SJCRH30 (cell line): ENCODE data around the gene AP4S1. TPM values are rescaled to one million over a fixed set of nuclear protein-coding genes. Genes with fewer than 3 reads are reported as not detected.
A peak's percentile ranks its signal among the peaks of the same experiment; 100 is the strongest.
"Not testable (repeated sequence)": the region's sequence is repeated elsewhere in the genome, so short reads cannot be mapped to it uniquely, and the experiment has no call there.

Source experiments
- DNase-seq, 2 experiments: peaks; one replicate each; pipeline ENCODE4 v3.0.0-alpha.2; 2015 to 2020
- H3K27ac ChIP-seq: fragments of 250-450 bp; sonication (Bioruptor Pico); 2 replicates; pipeline ENCODE4 v1.5.1; 2020; ENCODE audit warnings: mild to moderate bottlenecking, moderate library complexity
- H3K27me3 ChIP-seq: fragments of 250-450 bp; sonication (Bioruptor Pico); 2 replicates; pipeline ENCODE4 v1.5.1; 2020; ENCODE audit warnings: mild to moderate bottlenecking, moderate library complexity
- H3K36me3 ChIP-seq: fragments of 250-450 bp; sonication (Bioruptor Pico); 2 replicates; pipeline ENCODE4 v1.5.1; 2020; ENCODE audit warnings: mild to moderate bottlenecking, moderate library complexity
- H3K4me1 ChIP-seq: fragments of 250-450 bp; sonication (Bioruptor Pico); 2 replicates; pipeline ENCODE4 v1.5.1; 2020; ENCODE audit warnings: mild to moderate bottlenecking, moderate library complexity
- H3K4me3 ChIP-seq: fragments of 250-450 bp; sonication (Bioruptor Pico); 2 replicates; pipeline ENCODE4 v1.5.1; 2020; ENCODE audit warnings: mild to moderate bottlenecking, moderate library complexity
- H3K9me3 ChIP-seq: fragments of 250-450 bp; sonication (Bioruptor Pico); replicated peaks from 2 replicates; pipeline ENCODE4 v1.5.1; 2020; ENCODE audit warnings: mild to moderate bottlenecking, moderate library complexity
- total RNA-seq: library from RNA; depleted of rRNA; stranded (reverse); fragments of >200 nt; shearing (Covaris generic); gene quantifications from 2 replicates; pipeline ENCODE4 v1.2.3, GENCODE V29; 2014

The AP4S1 gene
- total RNA-seq, 1 experiment from 2014 or later: 9.8 TPM

DNA sequence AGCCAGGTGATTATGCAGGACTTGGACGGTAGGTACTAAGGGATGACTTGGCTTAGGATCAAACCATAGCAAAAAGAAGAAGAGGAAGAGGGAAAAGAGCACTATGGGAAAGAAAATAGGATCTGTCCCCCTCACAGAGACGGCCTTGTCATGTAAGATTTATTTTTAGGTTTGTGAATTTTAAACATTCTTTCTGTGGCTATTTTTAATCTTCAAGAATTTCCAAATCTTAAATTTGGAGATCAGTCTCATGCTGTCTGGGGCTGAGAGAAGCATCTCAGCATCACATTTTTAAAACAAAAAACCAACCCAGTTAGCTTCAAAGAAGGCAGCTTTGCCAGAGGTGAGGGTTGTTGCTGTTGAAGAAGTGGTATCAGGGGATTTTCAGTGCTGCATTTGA is 53.3 kb downstream of the AP4S1 start:
- no peak for DNase-seq
- no peak overlapping the region for H3K27ac ChIP-seq
- no peak overlapping the region for H3K4me3 ChIP-seq
- H3K36me3 ChIP-seq: peaks cover 8% of the 10 kb centered on the region; the same call in 1 of the 2 replicates
- no peaks in the 10 kb centered on the region for H3K27me3 ChIP-seq
- no peaks in the 10 kb centered on the region for H3K9me3 ChIP-seq
- no peaks in the 10 kb centered on the region; the same call in 1 of the 2 replicates for H3K4me1 ChIP-seq

DNA sequence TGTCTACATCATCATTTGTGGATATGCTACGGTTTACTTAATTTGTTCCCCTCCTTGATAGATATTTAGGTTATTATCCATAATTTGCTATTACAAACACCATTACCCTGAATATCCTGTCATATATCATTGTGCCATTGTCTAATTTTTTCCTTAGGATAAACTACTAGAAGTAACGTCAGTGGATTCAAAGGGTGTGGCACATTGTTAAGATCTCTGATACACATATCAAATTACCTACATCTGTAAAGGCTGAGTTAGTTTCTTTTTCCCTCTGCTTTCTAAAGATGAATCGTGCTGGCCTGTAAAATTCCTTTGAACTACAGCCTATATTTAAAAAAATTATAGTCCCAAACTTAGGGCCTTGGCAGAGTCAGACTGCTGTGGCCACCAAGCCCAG is 54.6 kb downstream of the AP4S1 start:
- DNase-seq: no peak
- Histone ChIP-seq H3K27ac (no peak overlapping the region), H3K4me1 (no peaks in the 10 kb centered on the region; the same call in 1 of the 2 replicates), H3K4me3 (no peak overlapping the region), H3K36me3 (peaks cover 6% of the 10 kb centered on the region; the same call in 1 of the 2 replicates), H3K9me3 (no peaks in the 10 kb centered on the region), H3K27me3 (no peaks in the 10 kb centered on the region)

DNA sequence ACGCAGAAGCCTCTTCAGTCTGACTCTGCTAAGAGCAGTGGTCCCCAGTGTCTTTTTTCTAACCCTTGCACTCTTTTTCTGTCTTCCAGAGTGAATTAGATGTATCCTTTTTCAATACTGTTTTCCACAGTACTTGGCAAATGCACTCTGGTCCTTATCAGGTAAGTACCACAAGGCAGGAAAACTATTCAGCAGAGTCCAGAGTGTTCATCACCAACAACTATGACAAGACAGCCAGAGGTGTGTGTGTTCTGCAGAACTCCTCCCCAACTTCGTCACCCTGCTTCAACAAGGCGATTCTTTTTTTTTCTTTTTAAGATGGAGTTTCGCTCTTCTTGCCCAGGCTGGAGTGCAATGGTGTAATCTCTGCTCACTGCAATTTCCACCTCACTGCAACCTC is 55.0 kb downstream of the AP4S1 start:
- Histone ChIP-seq H3K4me3 (no peak overlapping the region), H3K27ac (no peak overlapping the region), H3K4me1 (no peaks in the 10 kb centered on the region; the same call in 1 of the 2 replicates), H3K9me3 (no peaks in the 10 kb centered on the region), H3K27me3 (no peaks in the 10 kb centered on the region), H3K36me3 (peaks cover 3% of the 10 kb centered on the region; the same call in 1 of the 2 replicates)
- no peak for DNase-seq

GRCh38 chr14:31083781-31084180 is 58.3 kb downstream of the AP4S1 start:
- Histone ChIP-seq H3K9me3 (no peaks in the 10 kb centered on the region), H3K27ac (no peak overlapping the region), H3K27me3 (no peaks in the 10 kb centered on the region), H3K36me3 (peaks cover 3% of the 10 kb centered on the region; the same call in 1 of the 2 replicates), H3K4me3 (no peak overlapping the region), H3K4me1 (no peaks in the 10 kb centered on the region; the same call in 1 of the 2 replicates)
- DNase-seq: no peak

- no peak overlapping the region for H3K4me3 ChIP-seq
- H3K4me1 ChIP-seq: no peaks in the 10 kb centered on the region; the same call in 1 of the 2 replicates
These were observed 58.9 kb downstream of the AP4S1 start for GRCh38 chr14:31084385-31084784.

GRCh38 chr14:31085027-31085426 is 59.6 kb downstream of the AP4S1 start:
- Histone ChIP-seq H3K4me3 (no peak overlapping the region), H3K27ac (no peak overlapping the region), H3K36me3 (peaks cover 3% of the 10 kb centered on the region; the same call in 1 of the 2 replicates), H3K27me3 (no peaks in the 10 kb centered on the region), H3K4me1 (no peaks in the 10 kb centered on the region; the same call in 1 of the 2 replicates), H3K9me3 (no peaks in the 10 kb centered on the region)
- DNase-seq: no peak

More at GRCh38 chr14:31084385-31084784, 58.9 kb downstream of the AP4S1 start:
- H3K27ac ChIP-seq: no peak overlapping the region
- no peaks in the 10 kb centered on the region for H3K9me3 ChIP-seq
- H3K27me3 ChIP-seq: no peaks in the 10 kb centered on the region
- H3K36me3 ChIP-seq: peaks cover 3% of the 10 kb centered on the region; the same call in 1 of the 2 replicates
- no peak for DNase-seq

GRCh38 chr14:31086466-31086865 is 61.0 kb downstream of the AP4S1 start:
- not testable (repeated sequence) for H3K36me3 ChIP-seq, H3K27me3 ChIP-seq, H3K4me3 ChIP-seq, H3K4me1 ChIP-seq, H3K9me3 ChIP-seq, H3K27ac ChIP-seq, DNase-seq

DNA sequence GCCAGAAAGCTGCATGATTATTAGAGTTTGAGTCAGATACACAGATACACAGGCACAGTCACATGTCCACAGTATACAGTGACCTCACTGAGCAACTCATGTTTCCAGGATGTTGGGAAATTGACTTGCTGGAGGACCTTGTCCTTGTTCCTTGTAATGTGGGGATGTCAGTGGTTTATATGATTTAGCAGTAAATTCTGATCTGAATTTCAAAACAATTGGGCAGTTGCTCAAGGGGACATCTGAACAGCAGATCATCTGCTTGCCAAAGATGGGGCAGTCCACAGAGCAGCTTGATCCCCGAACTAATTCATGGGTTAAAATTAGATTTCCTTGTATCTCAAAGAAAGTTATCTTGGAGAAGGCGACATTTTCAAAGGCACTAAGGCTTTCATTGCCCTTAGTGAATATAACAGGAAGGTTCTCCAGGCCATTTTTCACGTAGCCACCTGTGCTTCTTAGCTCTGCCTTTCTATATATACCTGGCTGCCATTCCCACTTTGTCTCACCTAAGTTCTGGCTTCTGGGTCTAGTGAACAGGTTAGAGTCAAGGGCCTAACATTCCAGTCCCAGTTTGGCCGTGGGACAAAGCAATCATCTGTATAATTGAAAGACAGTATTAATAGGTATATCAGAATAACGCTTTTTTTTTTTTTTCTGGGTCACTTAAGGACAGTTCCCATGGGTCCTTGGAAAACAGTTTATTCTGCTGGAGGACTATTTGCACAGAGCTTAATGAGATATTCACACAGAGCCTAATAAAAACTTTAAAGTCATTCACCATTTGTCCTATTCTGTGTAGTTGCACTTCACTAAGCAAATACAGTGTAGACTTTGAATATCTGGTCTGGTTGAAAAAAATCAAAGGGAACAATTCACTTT is 65.7 kb downstream of the AP4S1 start:
- DNase-seq: peak in 1 of 2 experiments; percentile 24
- H3K27me3 ChIP-seq: no peaks in the 10 kb centered on the region
- no peaks in the 10 kb centered on the region for H3K36me3 ChIP-seq
- H3K4me1 ChIP-seq: peaks cover 8% of the 10 kb centered on the region; the same call in 1 of the 2 replicates
- H3K27ac ChIP-seq: no peak overlapping the region
- H3K4me3 ChIP-seq: no peak overlapping the region
- no peaks in the 10 kb centered on the region for H3K9me3 ChIP-seq

- H3K27ac ChIP-seq: no peak overlapping the region
- H3K4me1 ChIP-seq: peaks cover 8% of the 10 kb centered on the region; the same call in 1 of the 2 replicates
- no peak overlapping the region for H3K4me3 ChIP-seq
These were observed 66.8 kb downstream of the AP4S1 start for GRCh38 chr14:31092160-31092708.

GRCh38 chr14:31093884-31094839 is 68.7 kb downstream of the AP4S1 start:
- not testable (repeated sequence) for H3K27me3 ChIP-seq, H3K4me3 ChIP-seq, H3K27ac ChIP-seq, H3K9me3 ChIP-seq, DNase-seq, H3K4me1 ChIP-seq
- peaks cover 15% of the 10 kb centered on the region for H3K36me3 ChIP-seq

More at GRCh38 chr14:31092160-31092708, 66.8 kb downstream of the AP4S1 start:
- DNase-seq: no peak
- Histone ChIP-seq H3K27me3 (no peaks in the 10 kb centered on the region), H3K36me3 (peaks cover 4% of the 10 kb centered on the region; the same call in 1 of the 2 replicates), H3K9me3 (no peaks in the 10 kb centered on the region)

- H3K36me3 ChIP-seq: peaks cover 32% of the 10 kb centered on the region
- H3K4me1 ChIP-seq, H3K4me3 ChIP-seq, H3K27ac ChIP-seq, H3K9me3 ChIP-seq, DNase-seq, H3K27me3 ChIP-seq: not testable (repeated sequence)
These were observed 70.4 kb downstream of the AP4S1 start for GRCh38 chr14:31095817-31096216.

- no peak overlapping the region for H3K27ac ChIP-seq
These were observed 70.8 kb downstream of the AP4S1 start for GRCh38 chr14:31096255-31096654.

GRCh38 chr14:31097081-31097480 is 71.6 kb downstream of the AP4S1 start:
- Histone ChIP-seq H3K27me3 (no peaks in the 10 kb centered on the region), H3K4me1 (no peaks in the 10 kb centered on the region), H3K9me3 (no peaks in the 10 kb centered on the region), H3K27ac (no peak overlapping the region), H3K36me3 (peaks cover 43% of the 10 kb centered on the region), H3K4me3 (no peak overlapping the region)
- no peak for DNase-seq

More at GRCh38 chr14:31096255-31096654, 70.8 kb downstream of the AP4S1 start:
- DNase-seq: no peak
- Histone ChIP-seq H3K9me3 (no peaks in the 10 kb centered on the region), H3K4me1 (no peaks in the 10 kb centered on the region), H3K36me3 (peaks cover 36% of the 10 kb centered on the region), H3K27me3 (no peaks in the 10 kb centered on the region), H3K4me3 (no peak overlapping the region)

- Histone ChIP-seq H3K9me3 (no peaks in the 10 kb centered on the region), H3K27ac (no peak overlapping the region), H3K27me3 (no peaks in the 10 kb centered on the region), H3K36me3 (peaks cover 65% of the 10 kb centered on the region), H3K4me3 (no peak overlapping the region), H3K4me1 (no peaks in the 10 kb centered on the region)
- DNase-seq: no peak
These were observed 81.3 kb downstream of the AP4S1 start for GRCh38 chr14:31106768-31107167.
